ENCODE measurements around the gene PPP1R10.

GRCh38 chr6:30589754-30590358, 27.2 kb downstream of the PPP1R10 start:
- TF ChIP-seq CTCF (IDR thresholded peaks at IDR 0.05) (no peak), POLR2AphosphoS5 (IDR thresholded peaks at IDR 0.05; ENCODE audit: low read depth, low read length) (no peak), TCF7L2 (IDR thresholded peaks at IDR 0.05; ENCODE audit: low read depth, low read length) (no peak), SIN3A (IDR thresholded peaks at IDR 0.05; ENCODE audit: borderline replicate concordance, insufficient read depth, low read depth, low read length) (no peak)

All from Panc1 (cell line).